Measurements from ENCODE around the gene PSENEN.
"Not testable (repeated sequence)": the region's sequence is repeated elsewhere in the genome, so short reads cannot be mapped to it uniquely, and the experiment has no call there.

PSENEN gene

DNA sequence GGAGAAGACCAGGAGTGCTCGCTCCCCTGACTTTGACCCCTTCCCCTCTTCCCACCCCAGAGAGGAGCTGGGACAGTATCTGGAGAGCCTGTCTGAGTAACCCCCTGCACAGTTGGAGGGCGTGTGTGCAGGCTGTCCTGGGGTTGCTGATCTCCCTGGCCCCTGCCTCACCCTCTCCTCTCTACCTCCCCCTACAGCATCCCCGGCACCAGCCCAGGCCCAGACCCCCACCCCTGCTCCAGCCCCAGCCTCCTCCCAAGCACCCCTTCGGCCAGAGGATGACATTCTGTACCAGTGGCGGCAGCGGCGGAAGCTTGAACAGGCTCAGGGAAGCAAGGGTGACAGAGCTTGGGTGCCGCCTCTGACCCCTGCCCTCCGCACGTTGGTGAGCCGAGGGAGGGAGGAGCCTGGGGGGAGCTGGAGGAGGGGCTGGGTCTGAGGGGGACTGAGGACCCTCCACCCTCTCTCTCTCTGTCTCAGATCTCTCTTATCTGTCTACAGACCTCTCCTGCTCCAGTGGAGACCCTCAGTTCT, 21.2 kb downstream of the PSENEN start:
- DNase-seq (ENCODE audit: low read depth, low spot score), result no peak
- H3K27ac ChIP-seq, result no peak overlapping the region

DNA sequence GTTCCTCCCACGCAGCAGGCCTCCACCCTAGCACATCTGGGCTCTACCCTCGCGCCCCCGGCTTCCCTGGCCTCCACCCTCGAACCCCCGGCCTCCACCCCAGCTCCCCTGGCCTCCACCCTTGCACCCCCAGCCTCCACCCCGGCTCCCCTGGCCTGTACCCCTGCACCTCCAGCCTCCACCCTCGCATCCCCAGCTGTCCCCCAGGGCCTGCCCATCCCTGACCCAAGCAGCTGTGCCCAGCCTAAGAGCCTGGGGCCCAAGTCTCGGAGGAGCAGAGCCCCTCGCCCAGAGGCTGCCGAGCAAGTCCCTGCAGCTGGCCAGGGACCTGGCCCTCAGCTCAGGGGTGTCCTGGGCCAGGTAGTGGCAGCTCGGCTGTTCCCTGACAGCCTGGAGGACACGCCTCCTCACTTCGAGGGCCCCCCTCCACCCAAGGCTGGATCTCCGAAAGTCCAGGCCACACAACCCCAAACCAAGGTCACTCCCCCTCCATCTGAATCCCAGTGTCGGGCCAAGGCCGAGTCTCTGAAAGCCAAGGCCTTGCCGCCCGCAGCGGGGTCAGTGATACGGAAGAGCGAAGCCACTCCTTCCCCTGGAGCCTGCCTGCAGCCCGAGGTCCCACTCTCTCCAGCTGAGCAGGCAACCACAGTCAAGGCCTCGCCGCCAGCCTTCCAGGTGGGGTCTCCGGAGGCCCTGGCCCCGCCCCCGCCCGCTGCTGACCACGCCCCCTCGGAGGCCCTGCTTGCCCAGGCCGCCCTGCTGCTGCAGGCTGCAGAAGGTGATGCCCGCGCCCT, 22.0 kb downstream of the PSENEN start:
- H3K27ac ChIP-seq, result no peak overlapping the region
- DNase-seq (ENCODE audit: low read depth, low spot score), result no peak

DNA sequence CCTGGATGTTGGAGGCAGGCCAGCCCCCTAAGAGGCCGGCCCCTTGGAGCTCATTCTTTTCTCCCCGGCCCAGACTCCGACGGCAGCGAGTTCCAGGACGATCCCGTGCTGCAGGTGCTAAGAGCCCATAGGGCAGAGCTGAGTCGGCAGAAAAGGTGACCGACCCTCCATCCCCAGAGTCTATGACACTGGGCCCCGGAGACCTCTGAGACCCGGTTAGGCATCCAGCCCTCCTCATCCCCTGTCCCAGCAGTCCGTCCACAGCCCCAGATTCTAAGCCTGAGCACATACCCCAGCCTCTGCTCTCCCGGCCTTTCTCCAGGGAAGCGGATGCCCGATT, 22.6 kb downstream of the PSENEN start:
- DNase-seq (ENCODE audit: low read depth, low spot score), result no peak

DNA sequence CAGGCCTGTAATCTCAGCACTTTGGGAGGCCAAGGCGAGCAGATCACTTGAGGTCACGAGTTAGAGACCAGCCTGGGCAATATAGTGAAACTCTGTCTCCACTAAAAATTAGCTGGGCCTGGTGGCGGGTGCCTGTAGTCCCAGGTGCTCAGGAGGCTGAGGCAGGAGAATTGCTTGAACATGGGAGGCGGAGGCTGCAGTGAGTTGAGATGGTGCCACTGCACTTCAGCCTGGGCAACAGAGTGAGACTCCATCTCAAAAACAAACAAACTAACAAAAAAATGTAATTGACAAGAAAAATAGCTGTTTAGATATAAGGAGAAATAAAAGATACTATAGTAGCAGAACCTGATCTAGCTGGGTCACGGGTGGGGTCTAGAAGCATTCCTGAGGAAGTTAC, 26.9 kb downstream of the PSENEN start:
- H3K27ac ChIP-seq; DNase-seq (ENCODE audit: low read depth, low spot score): not testable (repeated sequence)

More for the DNA sequence above, 22.6 kb downstream of the PSENEN start:
- no peak overlapping the region for H3K27ac ChIP-seq

DNA sequence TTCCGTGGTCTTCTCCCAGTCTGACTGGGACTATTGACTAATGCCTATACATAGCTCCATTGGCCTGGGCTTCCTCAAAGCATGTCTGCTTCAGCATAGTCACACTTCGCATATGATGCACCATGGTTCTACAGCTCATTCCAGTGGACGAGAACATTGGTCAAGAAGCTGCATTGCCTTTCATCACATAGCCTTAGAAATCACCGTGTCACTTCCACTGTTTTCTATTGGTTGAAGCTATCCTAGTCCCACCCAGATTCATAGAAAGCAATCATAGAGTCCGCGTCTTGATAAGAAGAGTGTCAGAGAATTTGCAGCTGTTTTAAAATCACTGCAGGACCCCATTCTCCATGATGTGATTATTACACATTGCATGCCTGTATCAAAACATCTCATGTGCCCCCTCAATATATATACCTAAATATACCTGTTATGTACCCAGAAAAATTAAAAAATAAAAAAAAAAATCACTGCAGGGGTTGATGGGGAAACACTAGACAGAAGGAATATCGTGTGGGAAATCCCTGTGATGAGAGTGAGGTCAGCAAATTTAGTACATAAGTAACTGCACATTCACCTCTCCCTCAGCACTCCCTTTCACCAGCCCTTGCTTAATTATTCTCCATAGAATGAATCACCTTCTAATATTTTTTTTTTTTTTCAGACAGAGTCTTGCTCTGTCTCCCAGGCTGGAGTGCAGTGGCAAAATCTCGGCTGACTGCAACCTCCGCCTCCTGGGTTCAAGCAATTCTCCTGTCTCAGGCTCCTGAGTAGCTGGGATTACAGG, 27.8 kb downstream of the PSENEN start:
- H3K27ac ChIP-seq, result no peak overlapping the region
- DNase-seq (ENCODE audit: low read depth, low spot score), result peak; percentile 34

DNA sequence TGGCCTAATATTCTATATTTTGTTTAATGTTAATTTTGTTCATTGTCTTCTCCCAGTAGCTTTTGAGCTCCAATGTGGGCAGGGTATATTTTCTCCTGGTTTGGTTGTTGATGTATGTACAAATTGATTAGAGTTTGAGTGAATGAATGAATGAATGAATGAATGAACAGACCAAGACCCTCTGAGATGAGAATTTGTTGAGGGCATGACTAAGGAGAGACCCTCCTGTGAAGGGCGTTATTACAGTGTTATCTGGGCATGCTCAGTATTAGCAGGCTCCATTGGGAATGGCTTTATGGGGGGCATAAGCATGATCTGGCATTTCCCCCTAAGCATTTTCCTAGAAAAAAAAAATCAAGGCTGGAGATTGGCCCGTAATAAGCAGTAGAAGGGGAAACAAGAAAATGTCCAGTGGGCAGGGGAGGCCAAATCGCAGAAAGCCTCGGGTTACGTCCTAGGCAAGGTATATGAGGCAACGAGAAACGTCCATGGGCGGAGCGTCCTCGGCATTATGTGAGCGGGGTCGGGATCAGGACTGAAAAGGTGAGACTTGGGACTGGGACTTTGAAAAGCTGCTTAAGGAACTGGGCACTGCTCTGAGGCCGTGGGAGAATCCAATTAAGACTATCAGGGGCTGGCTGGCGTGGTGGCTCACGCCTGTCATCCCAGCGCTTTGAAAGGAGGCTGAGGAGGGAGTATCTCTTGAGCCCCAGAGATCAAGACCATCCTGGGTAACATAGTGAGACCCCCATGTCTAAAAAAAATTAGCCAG, 29.0 kb downstream of the PSENEN start:
- no peak overlapping the region for H3K27ac ChIP-seq
- DNase-seq (ENCODE audit: low read depth, low spot score), result no peak

DNA sequence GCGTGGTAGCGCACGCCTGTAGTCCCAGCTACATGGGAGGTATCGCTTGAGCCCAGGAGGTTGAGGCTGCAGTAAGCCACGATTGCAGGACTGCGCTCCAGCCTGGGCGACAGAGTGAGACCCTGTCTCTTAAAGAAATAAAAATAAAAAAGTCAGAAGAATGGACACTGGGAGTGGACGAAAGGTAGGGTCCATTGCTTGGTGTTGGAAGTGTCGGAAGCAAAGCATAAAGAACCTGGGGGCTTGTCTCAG, 29.5 kb downstream of the PSENEN start:
- no peak overlapping the region for H3K27ac ChIP-seq
- no peak for DNase-seq (ENCODE audit: low read depth, low spot score)

DNA sequence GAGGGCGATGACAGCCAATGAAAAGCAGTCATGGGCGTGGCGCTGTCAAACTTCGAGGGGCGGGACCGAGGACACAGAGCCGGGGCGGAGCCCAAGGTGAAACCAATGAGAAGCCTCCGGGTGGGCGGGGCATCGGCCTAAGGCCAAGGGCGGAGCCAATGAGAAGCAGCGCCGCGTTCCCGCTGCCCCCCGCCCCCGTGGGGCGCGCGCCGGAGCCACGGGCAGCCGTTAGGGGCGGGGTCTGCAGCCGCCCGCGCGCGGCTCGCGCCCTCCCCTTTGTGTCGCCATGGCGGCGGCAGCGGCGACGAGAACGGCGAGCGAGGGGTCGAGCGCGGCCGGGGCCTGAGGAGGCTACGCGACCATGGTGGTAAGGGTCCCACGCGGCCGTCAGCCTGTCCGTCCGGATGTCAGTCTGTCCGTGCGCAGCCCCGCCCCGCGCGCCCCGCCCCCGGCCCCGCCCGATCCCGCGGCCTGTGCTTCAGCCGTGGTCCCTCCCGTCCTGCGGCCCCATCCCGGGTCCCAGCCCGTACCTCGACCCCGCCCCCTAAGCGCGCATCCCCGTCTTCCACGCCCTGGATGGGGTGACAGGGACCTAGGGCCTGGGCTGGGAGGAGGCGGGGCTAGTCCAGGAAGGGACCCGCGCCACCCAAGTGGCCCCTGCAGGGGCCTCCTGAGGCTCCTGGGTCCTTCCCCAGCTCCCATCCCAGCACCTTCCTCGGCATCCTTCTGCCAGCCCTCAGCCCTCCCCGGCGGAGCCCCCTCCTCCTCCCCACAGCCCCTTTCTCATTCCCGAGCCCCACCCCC, 30.0 kb downstream of the PSENEN start, which contains the start of gene ARHGAP33:
TSS of gene ARHGAP33 (plus strand) at position 267 of the 804 bp plus-strand sequence. CDS start at position 362, 95 bp downstream.
- no peak within 1 kb of the TSS for H3K27ac ChIP-seq

DNA sequence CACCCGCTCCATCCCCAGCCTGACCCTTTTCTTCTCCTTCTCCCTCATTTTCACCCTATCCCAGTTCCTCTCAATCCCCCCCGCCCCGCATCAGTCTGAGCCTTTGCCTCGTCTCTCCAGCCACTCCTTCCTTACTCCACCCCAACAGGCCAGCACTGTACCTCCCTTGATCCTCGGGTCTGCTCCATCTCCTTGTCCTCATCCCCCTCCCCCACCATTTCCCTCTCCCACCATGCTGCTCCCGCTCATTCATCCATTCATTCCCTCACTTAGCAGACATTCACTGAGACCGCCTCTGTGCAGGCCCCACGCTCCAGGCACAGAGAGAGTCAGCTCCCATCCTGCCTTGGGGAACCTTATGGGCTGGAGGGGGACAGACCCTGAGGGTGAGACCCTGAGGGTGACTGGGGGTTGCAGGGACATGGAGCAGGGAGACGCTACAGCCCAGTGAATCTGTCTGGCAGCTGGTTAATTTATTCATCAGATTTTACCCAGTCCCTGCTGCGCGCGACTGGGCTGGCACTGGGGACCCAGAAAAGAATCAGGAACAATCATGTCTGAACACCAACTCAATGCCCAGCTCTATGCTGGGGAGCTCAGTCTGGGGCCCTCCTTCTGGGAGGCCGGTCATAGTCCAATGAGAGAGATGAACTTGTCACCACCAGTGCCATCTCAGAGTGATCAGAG, 30.8 kb downstream of the PSENEN start:
- DNase-seq (ENCODE audit: low read depth, low spot score), result no peak
- H3K27ac ChIP-seq, result no peak overlapping the region

More for the DNA sequence above, 30.0 kb downstream of the PSENEN start, which contains the start of gene ARHGAP33:
- DNase-seq (ENCODE audit: low read depth, low spot score), result peak; percentile 57

DNA sequence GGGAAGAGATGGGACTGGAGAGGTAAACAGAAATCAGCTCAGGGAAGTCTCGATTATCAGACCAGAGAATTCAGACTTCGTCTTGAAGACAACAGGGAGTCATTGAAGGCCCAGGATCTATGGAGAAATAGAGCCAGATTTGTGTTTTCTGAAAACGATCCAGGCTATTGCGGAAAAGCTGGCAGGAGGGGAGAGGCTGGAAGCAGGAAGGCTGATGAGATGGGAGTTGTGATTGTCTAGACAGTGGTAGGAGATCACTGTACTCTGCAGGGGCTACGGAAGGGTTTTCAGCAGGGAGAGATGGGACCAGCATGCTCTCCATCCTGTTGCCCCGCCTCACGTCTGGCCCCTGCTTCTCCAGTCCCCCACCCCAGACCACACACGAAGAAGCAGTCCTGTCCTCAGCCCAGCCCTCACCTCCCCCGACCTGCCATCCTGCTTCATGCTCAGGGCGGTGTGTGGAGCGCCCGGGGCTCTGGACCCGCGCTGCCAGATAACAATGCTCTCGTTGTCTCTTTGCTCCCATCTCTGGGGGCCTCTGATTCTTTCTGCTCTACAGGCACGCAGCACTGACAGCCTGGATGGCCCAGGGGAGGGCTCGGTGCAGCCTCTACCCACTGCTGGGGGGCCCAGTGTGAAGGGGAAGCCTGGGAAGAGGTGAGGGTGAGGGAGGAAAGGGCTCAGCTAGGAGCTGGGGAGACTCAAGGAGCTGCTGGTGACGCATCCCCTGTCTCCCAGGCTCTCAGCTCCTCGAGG, 31.8 kb downstream of the PSENEN start:
- H3K27ac ChIP-seq, result no peak overlapping the region
- no peak for DNase-seq (ENCODE audit: low read depth, low spot score)

DNA sequence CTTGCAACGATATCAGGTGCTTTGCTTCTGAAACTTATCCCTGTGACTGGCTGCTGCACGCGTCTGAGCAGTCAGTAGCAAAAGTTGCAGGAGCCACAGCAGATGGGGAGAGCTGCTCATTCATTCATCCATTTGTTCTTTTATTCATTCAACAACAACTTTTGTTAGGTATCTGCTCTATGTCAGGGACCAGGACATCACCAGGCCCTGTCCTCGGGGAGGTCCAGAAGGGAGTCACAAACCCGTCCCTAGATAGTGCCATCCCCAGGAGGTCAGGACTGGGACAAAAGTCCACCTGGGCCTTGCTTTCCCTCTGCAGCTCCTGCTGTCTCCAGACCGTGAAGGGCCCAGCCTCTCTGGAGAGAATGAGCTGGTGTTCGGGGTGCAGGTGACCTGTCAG, 32.5 kb downstream of the PSENEN start:
- no peak overlapping the region for H3K27ac ChIP-seq
- no peak for DNase-seq (ENCODE audit: low read depth, low spot score)

DNA sequence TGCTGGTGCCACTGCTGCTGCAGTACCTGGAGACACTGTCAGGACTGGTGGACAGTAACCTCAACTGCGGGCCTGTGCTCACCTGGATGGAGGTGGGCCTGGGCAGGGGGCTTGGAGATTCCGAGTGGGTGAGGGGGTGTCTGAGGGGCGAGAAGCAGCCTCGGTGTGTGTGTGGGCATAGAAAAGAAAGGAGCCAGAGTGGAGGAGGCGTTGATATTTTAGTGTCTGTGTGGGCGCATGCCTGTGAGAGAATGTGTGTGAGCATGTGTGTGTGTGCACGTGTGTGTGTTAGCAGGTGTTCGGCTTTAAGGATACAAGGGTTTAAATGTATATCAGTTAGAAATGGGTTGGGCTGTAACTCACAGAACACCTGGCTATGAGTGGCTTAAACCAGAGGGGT, 33.6 kb downstream of the PSENEN start:
- no peak for DNase-seq (ENCODE audit: low read depth, low spot score)

DNA sequence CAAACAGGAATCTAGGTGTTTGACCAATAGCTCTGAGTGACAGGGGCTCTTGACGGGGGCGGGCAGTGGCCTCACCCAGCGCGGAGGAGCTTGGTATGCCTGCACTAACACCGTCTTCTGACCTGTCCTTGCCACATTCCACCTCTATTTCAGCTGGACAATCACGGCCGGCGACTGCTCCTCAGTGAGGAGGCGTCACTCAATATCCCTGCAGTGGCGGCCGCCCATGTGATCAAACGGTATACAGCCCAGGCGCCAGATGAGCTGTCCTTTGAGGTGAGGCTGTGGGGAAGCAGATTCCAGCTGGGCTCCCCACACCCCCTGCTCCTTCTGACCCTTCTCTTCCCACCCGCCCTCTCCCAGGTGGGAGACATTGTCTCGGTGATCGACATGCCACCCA, 34.6 kb downstream of the PSENEN start:
- DNase-seq (ENCODE audit: low read depth, low spot score), result no peak
- H3K27ac ChIP-seq, result no peak overlapping the region

More for the DNA sequence above, 33.6 kb downstream of the PSENEN start:
- H3K27ac ChIP-seq, result no peak overlapping the region

DNA sequence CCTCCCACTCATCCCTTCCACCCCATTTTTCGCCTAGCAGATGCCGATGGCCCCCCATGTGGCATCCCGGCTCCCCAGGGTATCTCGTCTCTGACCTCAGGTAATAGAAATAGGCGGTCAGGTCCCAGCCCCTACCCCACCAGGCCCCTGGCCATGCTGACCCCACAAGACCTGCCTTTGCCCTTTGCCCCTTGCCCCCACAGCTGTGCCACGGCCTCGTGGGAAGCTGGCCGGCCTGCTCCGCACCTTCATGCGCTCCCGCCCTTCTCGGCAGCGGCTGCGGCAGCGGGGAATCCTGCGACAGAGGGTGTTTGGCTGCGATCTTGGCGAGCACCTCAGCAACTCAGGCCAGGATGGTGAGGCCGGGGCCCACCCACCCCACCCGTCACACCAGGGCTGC, 35.3 kb downstream of the PSENEN start:
- DNase-seq (ENCODE audit: low read depth, low spot score), result no peak
- H3K27ac ChIP-seq, result no peak overlapping the region

DNA sequence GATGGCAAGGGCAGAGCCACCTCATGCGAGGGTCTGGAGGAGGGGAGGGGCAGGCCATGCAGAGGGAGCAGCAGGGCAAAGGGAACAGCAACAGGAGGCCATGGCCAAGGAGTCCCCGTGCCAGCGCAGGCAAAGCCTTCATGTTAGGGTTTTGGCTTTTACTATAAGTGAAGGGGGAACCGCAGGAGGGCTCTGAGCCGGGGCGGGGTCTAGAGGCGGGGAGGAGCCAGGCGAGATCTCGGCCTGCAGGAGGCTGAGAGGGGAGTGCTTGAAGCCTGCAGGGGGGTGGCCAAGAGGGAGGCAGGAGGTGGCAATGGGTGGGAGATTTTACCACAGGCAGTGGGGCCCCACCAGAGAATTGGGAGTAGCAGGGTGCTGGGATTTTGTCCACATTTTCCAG, 36.2 kb downstream of the PSENEN start:
- DNase-seq (ENCODE audit: low read depth, low spot score), result no peak
- H3K27ac ChIP-seq, result no peak overlapping the region

DNA sequence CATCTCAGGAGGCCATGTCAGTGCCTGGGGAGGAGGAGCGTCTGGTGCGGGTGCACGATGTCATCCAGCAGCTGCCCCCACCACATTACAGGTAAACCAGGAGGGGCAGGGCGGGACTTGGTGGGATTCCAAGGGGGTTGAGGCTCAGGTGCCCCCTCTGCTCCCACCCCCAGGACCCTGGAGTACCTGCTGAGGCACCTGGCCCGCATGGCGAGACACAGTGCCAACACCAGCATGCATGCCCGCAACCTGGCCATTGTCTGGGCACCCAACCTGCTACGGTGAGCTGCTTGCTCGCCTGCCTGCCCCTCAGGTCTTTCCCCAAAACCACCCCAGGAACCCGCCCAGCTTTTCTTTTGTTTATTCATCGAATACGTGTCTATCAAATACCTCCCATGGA, 37.1 kb downstream of the PSENEN start:
- DNase-seq (ENCODE audit: low read depth, low spot score), result no peak
- H3K27ac ChIP-seq, result no peak overlapping the region

DNA sequence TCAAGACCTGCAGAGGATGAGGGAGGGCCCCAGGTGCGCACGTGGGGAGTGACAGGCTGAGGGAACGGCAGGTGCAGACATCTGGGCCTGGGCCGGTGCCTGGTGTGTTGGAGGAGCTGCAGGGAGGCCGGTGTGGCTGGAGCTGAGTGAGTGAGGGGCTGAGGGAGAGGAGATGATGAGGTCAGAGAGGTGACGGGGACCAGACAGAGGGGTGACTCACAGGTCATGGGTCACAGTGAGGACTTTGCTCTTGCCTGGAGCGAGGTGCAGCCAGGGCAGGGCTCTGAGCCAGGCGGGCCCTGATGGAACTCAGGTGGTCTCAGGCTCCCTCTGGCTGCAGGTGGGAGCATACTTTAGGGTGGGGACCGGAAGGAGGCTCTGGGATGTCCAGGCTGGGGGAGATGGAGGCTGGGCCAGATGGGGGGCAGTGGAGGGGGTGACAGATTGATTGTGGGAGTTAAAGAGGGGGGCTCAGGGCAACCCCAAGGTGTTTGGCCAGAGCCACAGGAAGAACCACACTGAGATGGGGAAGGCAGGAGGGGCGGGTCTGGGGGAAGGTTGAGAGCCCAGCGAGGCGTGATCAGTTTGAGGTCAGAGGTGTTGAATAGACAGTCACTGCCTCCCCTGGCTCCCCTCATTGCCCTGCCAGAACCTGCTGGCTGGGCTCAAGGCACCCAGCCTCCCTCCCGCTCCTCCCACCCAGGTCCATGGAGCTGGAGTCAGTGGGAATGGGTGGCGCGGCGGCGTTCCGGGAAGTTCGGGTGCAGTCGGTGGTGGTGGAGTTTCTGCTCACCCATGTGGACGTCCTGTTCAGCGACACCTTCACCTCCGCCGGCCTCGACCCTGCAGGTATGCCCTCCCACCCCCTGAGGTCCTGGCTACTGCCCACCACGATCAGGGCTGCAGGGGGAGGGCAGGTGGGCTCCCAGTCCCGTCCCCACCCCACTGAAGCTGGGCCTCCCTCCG, 38.3 kb downstream of the PSENEN start:
- no peak for DNase-seq (ENCODE audit: low read depth, low spot score)
- no peak overlapping the region for H3K27ac ChIP-seq

Data from epithelial cell of prostate (primary cell).